ENCODE measurements around the gene NRN1. TPM values are rescaled to one million over a fixed set of nuclear protein-coding genes. Genes with fewer than 3 reads are reported as not detected.

The NRN1 gene
- total RNA-seq, 1 donor from 2014 or later = not detected

- no peaks in the 10 kb centered on the region for H3K36me3 Mint-ChIP-seq (ENCODE audit: low read depth)
- TF ChIP-seq, protein P1, sequence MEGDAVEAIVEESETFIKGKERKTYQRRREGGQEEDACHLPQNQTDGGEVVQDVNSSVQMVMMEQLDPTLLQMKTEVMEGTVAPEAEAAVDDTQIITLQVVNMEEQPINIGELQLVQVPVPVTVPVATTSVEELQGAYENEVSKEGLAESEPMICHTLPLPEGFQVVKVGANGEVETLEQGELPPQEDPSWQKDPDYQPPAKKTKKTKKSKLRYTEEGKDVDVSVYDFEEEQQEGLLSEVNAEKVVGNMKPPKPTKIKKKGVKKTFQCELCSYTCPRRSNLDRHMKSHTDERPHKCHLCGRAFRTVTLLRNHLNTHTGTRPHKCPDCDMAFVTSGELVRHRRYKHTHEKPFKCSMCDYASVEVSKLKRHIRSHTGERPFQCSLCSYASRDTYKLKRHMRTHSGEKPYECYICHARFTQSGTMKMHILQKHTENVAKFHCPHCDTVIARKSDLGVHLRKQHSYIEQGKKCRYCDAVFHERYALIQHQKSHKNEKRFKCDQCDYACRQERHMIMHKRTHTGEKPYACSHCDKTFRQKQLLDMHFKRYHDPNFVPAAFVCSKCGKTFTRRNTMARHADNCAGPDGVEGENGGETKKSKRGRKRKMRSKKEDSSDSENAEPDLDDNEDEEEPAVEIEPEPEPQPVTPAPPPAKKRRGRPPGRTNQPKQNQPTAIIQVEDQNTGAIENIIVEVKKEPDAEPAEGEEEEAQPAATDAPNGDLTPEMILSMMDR (IDR thresholded peaks at IDR 0.05) = no peak
- no peak for DNase-seq
- H3K27me3 Mint-ChIP-seq = peaks cover 78% of the 10 kb centered on the region
- intact Hi-C loops (cut with micrococcal nuclease) = loop anchor here (5.0 kb wide), 3 partner anchors 416 to 856 kb away; partner anchors contain the start of genes FARS2 and LYRM4
- ChIA-PET CTCF (interaction anchor here (0.7 to 2.2 kb wide), 3 partner anchors 9 to 527 kb away, joined by 3 to 8 read pairs (median 3); no protein-coding TSS in a partner anchor), POLR2A (interaction anchor here (0.7 kb wide), 1 partner anchor 945 kb away, joined by 3 read pairs; no protein-coding TSS in a partner anchor)
- no peak for ATAC-seq (ENCODE audit: low read depth)
- peak overlapping the region; percentile 83 for H3K4me3 Mint-ChIP-seq
- H3K4me1 Mint-ChIP-seq = peaks cover 65% of the 10 kb centered on the region
- no peak overlapping the region for H3K27ac Mint-ChIP-seq
- H3K9me3 Mint-ChIP-seq = peaks cover 11% of the 10 kb centered on the region
These were observed 8.5 kb downstream of the NRN1 start for GRCh38 chr6:5998236-5998635.

- peak; percentile 44 for ATAC-seq (ENCODE audit: low read depth)
- peaks cover 59% of the 10 kb centered on the region for H3K4me1 Mint-ChIP-seq
- TF ChIP-seq, protein P1 (IDR thresholded peaks at IDR 0.05) = no peak
- no peak for DNase-seq
- intact Hi-C loops (cut with micrococcal nuclease) = loop anchor here (1.0 to 5.0 kb wide), 5 partner anchors 10 to 855 kb away; partner anchors contain the start of genes FARS2 and LYRM4
- peaks cover 77% of the 10 kb centered on the region for H3K27me3 Mint-ChIP-seq
- ChIA-PET POLR2A (interaction anchor here (0.5 to 0.7 kb wide), 2 partner anchors 317 to 945 kb away, joined by 3 to 6 read pairs; no protein-coding TSS in a partner anchor), CTCF (interaction anchor here (2.2 kb wide), 1 partner anchor 526 kb away, joined by 8 read pairs; no protein-coding TSS in a partner anchor)
- H3K9me3 Mint-ChIP-seq = peaks cover 8% of the 10 kb centered on the region
- H3K27ac Mint-ChIP-seq = peak overlapping the region; percentile 41
- H3K4me3 Mint-ChIP-seq = peak overlapping the region; percentile 83
- no peaks in the 10 kb centered on the region for H3K36me3 Mint-ChIP-seq (ENCODE audit: low read depth)
These were observed 9.2 kb downstream of the NRN1 start for GRCh38 chr6:5997420-5997987.

DNA sequence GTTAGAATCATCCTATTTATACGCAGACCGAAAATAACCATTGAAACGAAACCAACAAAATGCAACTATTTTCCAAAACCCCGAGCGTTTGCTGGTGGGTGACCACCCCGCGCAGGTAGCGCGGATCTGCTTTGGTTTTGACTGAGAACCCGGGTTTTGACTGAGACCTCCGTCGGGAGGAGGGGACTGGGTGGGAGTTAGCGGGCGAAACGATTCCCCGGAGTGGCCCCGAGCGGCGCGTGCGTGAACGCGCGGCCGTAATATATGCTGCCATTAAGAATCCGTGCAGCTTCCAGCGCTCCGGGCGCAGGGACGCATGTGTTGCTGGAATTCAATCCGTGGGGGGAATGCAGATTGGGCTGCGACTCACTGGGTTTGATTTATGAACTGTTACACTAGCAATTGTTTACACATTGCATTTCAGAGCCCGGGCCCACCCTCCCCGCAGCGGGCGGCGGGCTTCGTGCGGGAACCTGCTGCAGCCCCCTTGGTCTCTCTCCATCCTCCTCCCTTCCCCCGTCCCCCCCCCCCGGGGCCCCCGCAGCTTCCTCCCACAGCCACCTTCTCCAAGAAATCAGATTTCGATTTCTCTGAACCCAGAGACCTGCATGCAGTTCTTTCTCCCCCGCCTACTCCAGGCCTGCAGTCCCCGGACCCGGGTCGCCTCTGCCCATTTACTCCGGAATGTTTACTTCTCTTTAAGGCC, 9.9 kb downstream of the NRN1 start:
- TF ChIP-seq, protein P1 (IDR thresholded peaks at IDR 0.05) = no peak
- ATAC-seq (ENCODE audit: low read depth) = peak; percentile 37
- intact Hi-C loops (cut with micrococcal nuclease) = loop anchor here (1.0 to 5.0 kb wide), 6 partner anchors 7 to 855 kb away; partner anchors contain the start of genes FARS2 and LYRM4
- Mint-ChIP-seq H3K4me1 (peaks cover 54% of the 10 kb centered on the region), H3K27ac (no peak overlapping the region), H3K9me3 (peaks cover 8% of the 10 kb centered on the region), H3K27me3 (peaks cover 82% of the 10 kb centered on the region), H3K36me3 (ENCODE audit: low read depth) (no peaks in the 10 kb centered on the region), H3K4me3 (peak overlapping the region; percentile 83)
- DNase-seq = no peak
- POLR2A ChIA-PET = interaction anchor here (0.5 kb wide), 1 partner anchor 316 kb away, joined by 6 read pairs; no protein-coding TSS in a partner anchor
- CTCF ChIA-PET = interaction anchor here (2.2 kb wide), 1 partner anchor 526 kb away, joined by 8 read pairs; no protein-coding TSS in a partner anchor

- TF ChIP-seq, protein P1 (IDR thresholded peaks at IDR 0.05) = no peak
- H3K9me3 Mint-ChIP-seq = peaks cover 8% of the 10 kb centered on the region
- ChIA-PET POLR2A (no interaction called here), CTCF (interaction anchor here (1.6 kb wide), 1 partner anchor 525 kb away, joined by 5 read pairs; no protein-coding TSS in a partner anchor)
- peak overlapping the region; percentile 83 for H3K4me3 Mint-ChIP-seq
- DNase-seq (no peak), ATAC-seq (ENCODE audit: low read depth) (no peak)
- H3K27me3 Mint-ChIP-seq = peaks cover 80% of the 10 kb centered on the region
- peak overlapping the region; percentile 51 for H3K27ac Mint-ChIP-seq
- H3K4me1 Mint-ChIP-seq = peaks cover 50% of the 10 kb centered on the region
- no peaks in the 10 kb centered on the region for H3K36me3 Mint-ChIP-seq (ENCODE audit: low read depth)
- intact Hi-C loops (cut with micrococcal nuclease) = loop anchor here (1.0 to 5.0 kb wide), 4 partner anchors 8 to 854 kb away; partner anchors contain the start of genes FARS2 and LYRM4
These were observed 10.6 kb downstream of the NRN1 start for GRCh38 chr6:5995949-5996713.

Data from activated B cell treated with CpG ODN at 0.5 μM for 24 hours (primary cell).